Measurements from ENCODE around the gene HCFC1R1. TPM values are rescaled to one million over a fixed set of nuclear protein-coding genes. Genes with fewer than 3 reads are reported as not detected.
"Not testable (repeated sequence)": the region's sequence is repeated elsewhere in the genome, so short reads cannot be mapped to it uniquely, and the experiment has no call there.

HCFC1R1 gene
- total and polyA plus RNA-seq, 4 experiments from 2014 or later: 16.0 to 23.8 (median 18.2) TPM

- CTCF ChIA-PET (ENCODE audit: partially characterized antibody): interaction anchor here (1.7 kb wide), 1 partner anchor 21 kb away, joined by 7 read pairs; no protein-coding TSS in a partner anchor
- not testable (repeated sequence) for H3K27me3 Mint-ChIP-seq
Observed at GRCh38 chr16:3052571-3053329, 29.0 kb upstream of the HCFC1R1 start.

GRCh38 chr16:3051494-3051893, 27.8 kb upstream of the HCFC1R1 start:
- intact Hi-C loops (cut with micrococcal nuclease): no loop called here
- POLR2A ChIA-PET (ENCODE audit: partially characterized antibody): interaction anchor here (0.6 to 2.0 kb wide), 11 partner anchors 9 to 120 kb away, joined by 3 to 7 read pairs (median 4); partner anchors contain the start of genes IL32 and ZNF213
- Histone ChIP-seq H3K9me3 (ENCODE audit: control insufficient read depth in 1 of 2, low read length in 2 of 2) (no peaks in the 10 kb centered on the region), H3K27ac (ENCODE audit: low read depth, low read length) (no peak overlapping the region), H3K36me3 (ENCODE audit: insufficient read depth, low read length) (no peaks in the 10 kb centered on the region), H3K4me1 (ENCODE audit: insufficient read depth, low read length) (peaks cover 26% of the 10 kb centered on the region), H3K4me3 (ENCODE audit: low read length in 2 of 2) (no peak overlapping the region), H3K27me3 (ENCODE audit: insufficient read depth, low read length) (peaks cover 8% of the 10 kb centered on the region)
- H3K27ac Mint-ChIP-seq: peak overlapping the region in 2 of 7 donors; percentile 14 to 35
- H3K36me3 Mint-ChIP-seq: peaks cover 4 to 16% of the 10 kb centered on the region in 2 donors
- peaks cover 0 to 3% of the 10 kb centered on the region in 2 donors for H3K27me3 Mint-ChIP-seq
- CTCF ChIA-PET (ENCODE audit: partially characterized antibody): interaction anchor here (1.1 to 2.1 kb wide), 4 partner anchors 20 to 79 kb away, joined by 3 to 11 read pairs (median 7); no protein-coding TSS in a partner anchor
- H3K4me3 Mint-ChIP-seq: no peak overlapping the region
- peaks cover 29 to 56% (median 37%) of the 10 kb centered on the region in 4 donors for H3K4me1 Mint-ChIP-seq
- no peaks in the 10 kb centered on the region for H3K9me3 Mint-ChIP-seq
- no peak for DNase-seq

More at GRCh38 chr16:3052571-3053329, 29.0 kb upstream of the HCFC1R1 start:
- H3K27me3 ChIP-seq (ENCODE audit: insufficient read depth, low read length); H3K27ac ChIP-seq (ENCODE audit: low read depth, low read length); POLR2A ChIA-PET (ENCODE audit: partially characterized antibody); DNase-seq; H3K4me3 ChIP-seq (ENCODE audit: low read length in 2 of 2); H3K27ac Mint-ChIP-seq; H3K4me3 Mint-ChIP-seq; H3K9me3 ChIP-seq (ENCODE audit: control insufficient read depth in 1 of 2, low read length in 2 of 2); intact Hi-C loops (cut with micrococcal nuclease); H3K36me3 ChIP-seq (ENCODE audit: insufficient read depth, low read length); H3K9me3 Mint-ChIP-seq: not testable (repeated sequence)
- peaks cover 33% of the 10 kb centered on the region for H3K4me1 ChIP-seq (ENCODE audit: insufficient read depth, low read length)
- Mint-ChIP-seq H3K4me1 (peaks cover 31 to 69% (median 45%) of the 10 kb centered on the region in 4 donors), H3K36me3 (peaks cover 4 to 20% of the 10 kb centered on the region in 2 donors)

DNA sequence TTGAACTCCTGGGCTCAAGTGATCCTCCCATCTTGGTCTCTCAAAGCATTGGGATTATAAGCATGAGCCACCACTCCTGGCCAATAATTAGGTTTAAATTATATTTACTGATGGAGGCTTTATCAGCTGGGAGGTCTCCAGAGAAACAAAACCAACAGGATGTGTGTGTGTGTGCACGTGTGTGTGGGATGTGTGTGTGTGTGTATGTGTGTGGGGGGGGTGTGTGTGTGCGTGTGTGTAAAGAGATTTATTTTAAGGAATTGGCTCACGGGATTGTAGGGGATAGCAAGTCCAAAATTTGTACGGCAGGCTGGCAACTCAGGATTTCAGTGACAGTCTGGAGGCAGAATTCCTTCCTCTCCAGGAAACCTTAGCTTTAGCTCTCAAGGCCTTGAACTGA, 27.3 kb upstream of the HCFC1R1 start:
- Mint-ChIP-seq H3K36me3 (peaks cover 4 to 16% of the 10 kb centered on the region in 2 donors), H3K4me1 (peaks cover 29 to 56% (median 36%) of the 10 kb centered on the region in 4 donors), H3K27ac (peak overlapping the region in 2 of 7 donors; percentile 14 to 66), H3K27me3 (peaks cover 0 to 3% of the 10 kb centered on the region in 2 donors), H3K9me3 (no peaks in the 10 kb centered on the region), H3K4me3 (no peak overlapping the region)
- POLR2A ChIA-PET (ENCODE audit: partially characterized antibody): interaction anchor here (0.8 to 2.0 kb wide), 11 partner anchors 8 to 121 kb away, joined by 3 to 7 read pairs (median 4); partner anchors contain the start of genes IL32 and ZNF213
- Histone ChIP-seq H3K9me3 (ENCODE audit: control insufficient read depth in 1 of 2, low read length in 2 of 2) (no peaks in the 10 kb centered on the region), H3K36me3 (ENCODE audit: insufficient read depth, low read length) (no peaks in the 10 kb centered on the region), H3K4me3 (ENCODE audit: low read length in 2 of 2) (no peak overlapping the region), H3K27me3 (ENCODE audit: insufficient read depth, low read length) (peaks cover 11% of the 10 kb centered on the region), H3K27ac (ENCODE audit: low read depth, low read length) (no peak overlapping the region), H3K4me1 (ENCODE audit: insufficient read depth, low read length) (peaks cover 24% of the 10 kb centered on the region)
- intact Hi-C loops (cut with micrococcal nuclease): no loop called here
- CTCF ChIA-PET (ENCODE audit: partially characterized antibody): interaction anchor here (0.5 to 2.1 kb wide), 5 partner anchors 19 to 80 kb away, joined by 3 to 11 read pairs (median 7); no protein-coding TSS in a partner anchor
- no peak for DNase-seq

- intact Hi-C loops (cut with micrococcal nuclease): no loop called here
- Histone ChIP-seq H3K36me3 (ENCODE audit: insufficient read depth, low read length) (no peaks in the 10 kb centered on the region), H3K4me3 (ENCODE audit: low read length in 2 of 2) (no peak overlapping the region), H3K27ac (ENCODE audit: low read depth, low read length) (no peak overlapping the region), H3K27me3 (ENCODE audit: insufficient read depth, low read length) (peaks cover 13% of the 10 kb centered on the region), H3K9me3 (ENCODE audit: control insufficient read depth in 1 of 2, low read length in 2 of 2) (no peaks in the 10 kb centered on the region), H3K4me1 (ENCODE audit: insufficient read depth, low read length) (peaks cover 23% of the 10 kb centered on the region)
- H3K27ac Mint-ChIP-seq: peak overlapping the region in 2 of 7 donors; percentile 1 to 8
- peaks cover 26 to 53% (median 32%) of the 10 kb centered on the region in 4 donors for H3K4me1 Mint-ChIP-seq
- no peak overlapping the region for H3K4me3 Mint-ChIP-seq
- H3K27me3 Mint-ChIP-seq: peaks cover under 1 to 3% of the 10 kb centered on the region in 2 donors
- H3K36me3 Mint-ChIP-seq: peaks cover 4 to 16% of the 10 kb centered on the region in 2 donors
- H3K9me3 Mint-ChIP-seq: no peaks in the 10 kb centered on the region
- ChIA-PET POLR2A (ENCODE audit: partially characterized antibody) (interaction anchor here (1.0 to 2.0 kb wide), 7 partner anchors 17 to 121 kb away, joined by 3 to 7 read pairs (median 3); partner anchors contain the start of gene ZNF213), CTCF (ENCODE audit: partially characterized antibody) (interaction anchor here (0.5 to 2.1 kb wide), 3 partner anchors 22 to 78 kb away, joined by 3 to 11 read pairs (median 7); no protein-coding TSS in a partner anchor)
- DNase-seq: no peak
Observed at GRCh38 chr16:3050487-3050886, 26.7 kb upstream of the HCFC1R1 start.

DNA sequence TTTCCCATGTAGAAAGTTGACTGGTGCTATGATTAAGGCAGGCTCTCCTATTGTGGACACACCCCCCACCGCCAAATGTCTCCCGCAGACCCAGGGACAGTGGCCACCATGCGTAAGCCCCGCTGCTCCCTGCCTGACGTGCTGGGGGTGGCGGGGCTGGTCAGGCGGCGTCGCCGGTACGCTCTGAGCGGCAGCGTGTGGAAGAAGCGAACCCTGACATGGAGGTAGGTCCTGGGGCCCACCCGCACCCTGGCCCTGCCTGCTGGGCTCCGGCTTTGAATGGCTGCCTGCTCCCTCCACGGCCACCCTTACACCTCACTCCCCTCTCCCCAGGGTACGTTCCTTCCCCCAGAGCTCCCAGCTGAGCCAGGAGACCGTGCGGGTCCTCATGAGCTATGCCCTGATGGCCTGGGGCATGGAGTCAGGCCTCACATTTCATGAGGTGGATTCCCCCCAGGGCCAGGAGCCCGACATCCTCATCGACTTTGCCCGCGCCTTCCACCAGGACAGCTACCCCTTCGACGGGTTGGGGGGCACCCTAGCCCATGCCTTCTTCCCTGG, 26.3 kb upstream of the HCFC1R1 start:
- no peak for DNase-seq
- H3K27ac Mint-ChIP-seq: no peak overlapping the region
- peaks cover 23% of the 10 kb centered on the region for H3K4me1 ChIP-seq (ENCODE audit: insufficient read depth, low read length)
- H3K9me3 Mint-ChIP-seq: no peaks in the 10 kb centered on the region
- H3K36me3 ChIP-seq (ENCODE audit: insufficient read depth, low read length): no peaks in the 10 kb centered on the region
- ChIA-PET POLR2A (ENCODE audit: partially characterized antibody) (interaction anchor here (0.7 to 3.5 kb wide), 7 partner anchors 9 to 85 kb away, joined by 3 to 27 read pairs (median 3); partner anchors contain the start of gene ZNF213), CTCF (ENCODE audit: partially characterized antibody) (interaction anchor here (1.2 to 2.3 kb wide), 4 partner anchors 18 to 79 kb away, joined by 3 to 11 read pairs (median 9); no protein-coding TSS in a partner anchor)
- no peak overlapping the region for H3K27ac ChIP-seq (ENCODE audit: low read depth, low read length)
- H3K4me1 Mint-ChIP-seq: peaks cover 24 to 53% (median 31%) of the 10 kb centered on the region in 4 donors
- peaks cover 5 to 8% of the 10 kb centered on the region in 2 donors for H3K27me3 Mint-ChIP-seq
- H3K4me3 Mint-ChIP-seq: no peak overlapping the region
- H3K9me3 ChIP-seq (ENCODE audit: control insufficient read depth in 1 of 2, low read length in 2 of 2): no peaks in the 10 kb centered on the region
- H3K27me3 ChIP-seq (ENCODE audit: insufficient read depth, low read length): peaks cover 13% of the 10 kb centered on the region
- intact Hi-C loops (cut with micrococcal nuclease): no loop called here
- H3K36me3 Mint-ChIP-seq: peaks cover 0 to 13% of the 10 kb centered on the region in 2 donors
- no peak overlapping the region for H3K4me3 ChIP-seq (ENCODE audit: low read length in 2 of 2)

DNA sequence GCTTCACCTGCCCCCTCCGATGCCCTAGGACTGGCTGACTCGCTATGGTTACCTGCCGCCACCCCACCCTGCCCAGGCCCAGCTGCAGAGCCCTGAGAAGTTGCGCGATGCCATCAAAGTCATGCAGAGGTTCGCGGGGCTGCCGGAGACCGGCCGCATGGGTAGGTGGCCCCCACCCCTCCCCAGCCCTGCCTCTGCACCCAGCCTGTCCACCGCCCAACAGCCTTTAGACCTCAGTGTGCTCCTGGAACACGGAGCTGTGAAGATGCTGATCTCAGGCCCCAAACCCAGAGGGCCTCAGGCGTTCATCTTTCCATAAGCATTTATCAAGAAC, 23.6 kb upstream of the HCFC1R1 start:
- H3K4me1 ChIP-seq (ENCODE audit: insufficient read depth, low read length): peaks cover 22% of the 10 kb centered on the region
- H3K9me3 Mint-ChIP-seq: no peaks in the 10 kb centered on the region
- no peak overlapping the region for H3K4me3 ChIP-seq (ENCODE audit: low read length in 2 of 2)
- H3K9me3 ChIP-seq (ENCODE audit: control insufficient read depth in 1 of 2, low read length in 2 of 2): no peaks in the 10 kb centered on the region
- peaks cover 16 to 42% (median 24%) of the 10 kb centered on the region in 4 donors for H3K4me1 Mint-ChIP-seq
- POLR2A ChIA-PET (ENCODE audit: partially characterized antibody): interaction anchor here (0.6 to 3.5 kb wide), 9 partner anchors 9 to 82 kb away, joined by 3 to 27 read pairs (median 6); partner anchors contain the start of gene IL32
- CTCF ChIA-PET (ENCODE audit: partially characterized antibody): interaction anchor here (1.7 to 2.3 kb wide), 5 partner anchors 12 to 82 kb away, joined by 4 to 10 read pairs (median 6); no protein-coding TSS in a partner anchor
- DNase-seq: no peak
- peaks cover 0 to 3% of the 10 kb centered on the region in 2 donors for H3K36me3 Mint-ChIP-seq
- H3K27ac ChIP-seq (ENCODE audit: low read depth, low read length): no peak overlapping the region
- H3K4me3 Mint-ChIP-seq: peak overlapping the region in 6 of 8 donors; percentile 25 to 65 (median 40)
- intact Hi-C loops (cut with micrococcal nuclease): no loop called here
- H3K27me3 Mint-ChIP-seq: peaks cover 12 to 17% of the 10 kb centered on the region in 2 donors
- H3K27ac Mint-ChIP-seq: no peak overlapping the region
- peaks cover 33% of the 10 kb centered on the region for H3K27me3 ChIP-seq (ENCODE audit: insufficient read depth, low read length)
- no peaks in the 10 kb centered on the region for H3K36me3 ChIP-seq (ENCODE audit: insufficient read depth, low read length)

Measured in CD4-positive, alpha-beta memory T cell (primary cell).